Stimulated activated CD4-positive, alpha-beta T cell treated with anti-CD3 and anti-CD28 coated beads, TNF-alpha, amount 100 ng/mL, for 1 hour (primary cell): ENCODE results near the gene RAMP1.

Source experiments
- DNase-seq, 3 donors: peaks; one replicate each; pipeline ENCODE4 v3.0.0-alpha.2; 2020; ENCODE audit warnings: low read depth in 3 of 3, low spot score in 1 of 3

The RAMP1 gene

DNA sequence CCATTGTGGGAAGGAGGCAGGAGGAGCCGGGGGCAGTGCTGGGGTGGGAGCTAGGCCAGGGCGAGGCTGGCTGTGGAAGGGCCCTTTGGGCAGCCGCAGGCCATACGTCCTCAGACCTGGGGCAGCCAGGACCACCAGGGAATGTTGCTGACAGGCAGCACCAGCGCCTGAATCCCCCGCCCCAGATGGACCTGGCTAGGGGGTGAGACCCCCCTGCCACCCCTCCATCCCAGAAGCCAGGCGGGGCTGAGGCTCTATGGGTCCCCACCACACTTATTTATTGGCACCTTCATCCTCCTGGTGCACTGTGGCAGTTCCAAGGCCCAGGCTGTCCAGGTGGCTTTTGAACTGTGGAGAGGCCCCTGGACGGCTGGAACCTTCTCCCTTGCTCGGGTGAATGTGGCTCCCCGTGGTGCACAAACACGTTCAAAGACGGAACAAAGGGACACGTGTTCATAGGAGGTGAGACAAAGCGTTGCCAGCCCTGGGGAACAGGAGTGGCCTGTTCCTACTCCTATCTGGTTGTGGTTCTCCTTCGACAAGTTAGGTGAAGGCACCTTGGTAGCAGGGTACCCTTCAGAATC is 35.1 kb downstream of the RAMP1 start:
- DNase-seq: no peak

DNA sequence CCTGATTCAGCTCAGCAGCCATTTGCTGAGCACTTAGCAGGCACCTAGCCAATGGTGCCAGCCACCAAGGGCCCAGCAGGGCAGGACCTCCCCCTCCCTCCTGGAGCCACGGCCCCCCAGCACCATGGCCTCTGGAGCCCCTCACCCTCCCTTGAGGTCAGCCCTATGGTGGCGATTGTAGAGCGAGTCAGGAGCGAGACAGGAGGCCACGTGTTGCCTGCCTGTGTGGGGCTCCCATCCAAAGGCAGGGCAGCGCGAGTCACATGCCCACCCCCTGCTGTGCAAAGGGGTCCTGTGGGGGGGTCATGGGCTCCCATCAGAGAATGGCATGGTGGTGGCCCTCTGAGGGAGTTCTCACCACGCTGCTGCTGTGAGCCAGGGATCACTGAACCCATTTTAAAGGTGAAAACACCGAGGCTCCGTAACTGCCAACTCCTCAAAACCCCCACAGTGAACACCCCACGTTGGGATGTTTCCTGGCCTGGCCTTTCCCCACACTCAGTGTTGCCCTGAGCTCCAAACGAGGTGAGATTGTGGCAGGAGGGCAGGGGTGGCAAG is 35.6 kb downstream of the RAMP1 start:
- no peak for DNase-seq

- DNase-seq: no peak
Observed at GRCh38 chr2:237895544-237896506, 36.4 kb downstream of the RAMP1 start.

DNA sequence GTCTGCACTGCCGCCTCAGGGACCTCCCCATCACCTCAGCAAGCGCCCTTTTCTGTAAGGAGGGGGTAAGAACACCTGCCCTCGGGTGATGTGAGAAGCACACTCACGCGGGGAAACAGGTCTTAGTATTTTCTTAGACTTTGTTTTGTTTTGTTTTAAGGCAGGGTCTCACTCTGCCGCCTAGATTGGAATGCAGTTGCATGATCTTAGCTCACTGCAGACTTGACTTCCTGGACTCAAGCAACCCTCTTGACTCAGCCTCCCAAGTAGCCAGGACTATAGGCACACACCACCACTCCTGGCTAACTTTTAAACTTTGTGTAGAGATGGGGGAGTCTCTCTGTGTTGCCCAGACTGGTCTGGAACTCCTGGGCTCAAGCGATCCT is 37.1 kb downstream of the RAMP1 start:
- DNase-seq: no peak

DNA sequence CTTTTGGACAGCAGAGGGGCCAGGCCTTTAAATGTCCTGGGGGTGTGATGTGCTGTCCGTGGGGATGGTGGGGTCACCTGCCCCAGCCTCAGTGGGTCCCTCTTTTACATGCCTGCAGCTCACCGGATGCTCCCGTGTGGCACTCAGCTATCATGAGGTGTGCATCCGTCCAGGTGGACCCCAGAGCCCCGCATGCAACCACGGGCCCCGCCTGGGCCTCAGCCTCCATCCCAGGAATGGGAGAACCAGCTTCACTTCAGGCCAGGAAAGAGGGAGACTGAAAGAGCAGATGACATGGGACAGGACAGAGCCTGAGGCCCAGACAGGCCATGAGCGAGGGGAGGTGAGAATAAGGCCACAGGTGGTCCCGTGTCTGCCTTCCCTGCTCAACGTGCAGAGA is 37.5 kb downstream of the RAMP1 start:
- no peak for DNase-seq

GRCh38 chr2:237898057-237898414 is 38.6 kb downstream of the RAMP1 start:
- DNase-seq: no peak

- DNase-seq: no peak
Observed at GRCh38 chr2:237900891-237901831, 41.7 kb downstream of the RAMP1 start.

- DNase-seq: no peak
Observed at GRCh38 chr2:237901932-237902850, 42.8 kb downstream of the RAMP1 start.

DNA sequence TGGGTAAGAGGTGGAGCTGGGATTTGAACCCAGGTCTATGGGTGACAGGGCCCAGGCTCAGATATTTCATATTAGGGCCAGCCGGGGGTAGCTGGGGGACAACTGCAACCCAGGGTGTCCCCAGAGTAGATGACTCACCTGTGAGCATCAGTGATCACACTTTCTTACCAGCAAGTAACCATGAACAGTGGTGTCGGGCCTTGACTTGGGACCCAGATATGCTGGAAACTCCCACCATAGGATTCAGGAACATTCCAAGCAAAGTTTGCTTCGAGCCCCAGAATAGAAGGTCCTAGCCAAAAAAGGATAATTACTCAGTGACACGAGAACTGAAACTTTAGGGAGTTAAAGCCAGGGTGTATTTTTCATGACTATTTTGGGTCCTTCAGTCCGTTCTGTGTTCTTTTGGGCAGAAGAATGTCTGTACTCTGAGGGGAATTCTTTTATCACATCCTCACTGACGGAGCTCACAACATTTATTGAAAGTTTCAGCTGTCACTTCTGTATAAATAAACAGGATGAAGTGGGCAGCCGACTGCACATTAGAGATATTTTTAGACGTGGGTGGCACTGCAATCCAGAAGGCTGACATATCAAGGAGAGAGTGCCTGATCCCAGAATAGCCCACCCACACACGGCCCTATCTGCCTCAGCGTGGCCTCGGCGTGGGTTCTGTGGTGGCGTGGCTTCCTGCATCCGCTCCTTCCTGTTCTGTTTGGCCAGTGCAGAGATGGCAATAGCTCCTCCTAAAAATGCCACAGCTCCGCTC is 45.6 kb downstream of the RAMP1 start:
- no peak for DNase-seq

GRCh38 chr2:237907144-237907543 is 47.7 kb downstream of the RAMP1 start:
- no peak for DNase-seq

- DNase-seq: no peak
Observed at GRCh38 chr2:237909075-237909695, 49.8 kb downstream of the RAMP1 start.

DNA sequence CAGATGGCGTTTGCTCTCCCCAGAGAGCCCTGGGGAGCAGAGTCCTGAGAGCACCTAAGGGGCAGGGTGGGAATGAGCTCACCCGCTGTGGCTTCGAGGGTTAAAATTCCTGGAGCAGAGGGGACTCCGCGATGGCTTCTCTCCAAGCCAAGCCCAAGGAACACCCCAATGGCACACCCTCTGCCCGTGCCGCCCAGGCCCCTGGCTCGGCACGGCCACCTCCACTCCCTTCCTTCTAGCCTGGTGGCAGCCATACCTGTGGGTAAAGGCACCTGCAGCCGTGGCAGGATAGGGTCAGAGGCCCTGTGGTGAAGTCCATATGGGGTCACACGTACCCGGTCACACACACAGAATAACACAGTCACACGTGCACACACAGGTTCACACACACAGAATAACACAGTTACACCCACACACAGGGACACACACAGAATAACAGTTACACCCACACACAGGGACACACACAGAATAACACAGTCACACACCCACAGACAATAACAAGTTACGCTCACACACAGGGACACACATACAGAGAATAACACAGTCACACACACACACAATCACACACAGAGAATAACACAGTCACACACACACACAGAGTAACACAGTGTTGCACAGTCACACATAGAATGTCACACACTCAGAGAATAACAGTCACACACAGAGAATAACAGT is 50.5 kb downstream of the RAMP1 start:
- no peak for DNase-seq

DNA sequence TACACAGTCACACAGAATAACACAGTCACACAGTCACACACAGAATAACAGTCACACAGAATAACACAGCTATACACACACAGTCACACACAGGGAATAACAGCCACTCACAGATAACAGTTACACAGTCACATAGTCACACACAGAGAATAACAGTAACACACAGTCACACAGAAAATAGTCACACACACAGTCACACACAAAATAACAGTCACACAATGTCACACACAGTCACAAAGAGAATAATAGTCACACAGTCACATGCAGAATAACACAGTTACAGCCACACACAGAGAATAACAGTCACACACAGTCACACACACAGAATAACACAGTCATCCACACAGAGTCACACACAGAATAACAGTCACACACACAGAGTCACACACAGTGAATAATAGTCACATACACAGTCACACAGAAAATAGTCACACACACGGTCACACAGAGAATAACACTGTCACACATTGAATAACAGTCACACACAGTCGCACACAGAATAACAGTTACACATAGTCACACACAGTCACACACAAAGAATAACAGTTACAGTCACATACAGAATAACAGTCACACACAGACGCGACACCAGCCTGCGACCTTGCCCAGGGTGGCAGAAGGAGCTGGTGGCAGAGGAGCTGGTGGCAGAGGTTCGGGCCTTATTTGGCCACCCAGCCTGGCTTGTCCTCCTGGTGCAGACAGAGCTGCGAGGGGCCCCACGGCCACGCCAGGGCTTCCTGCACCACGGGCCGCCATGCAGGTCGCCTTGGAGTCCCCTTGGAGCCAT is 51.3 kb downstream of the RAMP1 start:
- DNase-seq: no peak

DNA sequence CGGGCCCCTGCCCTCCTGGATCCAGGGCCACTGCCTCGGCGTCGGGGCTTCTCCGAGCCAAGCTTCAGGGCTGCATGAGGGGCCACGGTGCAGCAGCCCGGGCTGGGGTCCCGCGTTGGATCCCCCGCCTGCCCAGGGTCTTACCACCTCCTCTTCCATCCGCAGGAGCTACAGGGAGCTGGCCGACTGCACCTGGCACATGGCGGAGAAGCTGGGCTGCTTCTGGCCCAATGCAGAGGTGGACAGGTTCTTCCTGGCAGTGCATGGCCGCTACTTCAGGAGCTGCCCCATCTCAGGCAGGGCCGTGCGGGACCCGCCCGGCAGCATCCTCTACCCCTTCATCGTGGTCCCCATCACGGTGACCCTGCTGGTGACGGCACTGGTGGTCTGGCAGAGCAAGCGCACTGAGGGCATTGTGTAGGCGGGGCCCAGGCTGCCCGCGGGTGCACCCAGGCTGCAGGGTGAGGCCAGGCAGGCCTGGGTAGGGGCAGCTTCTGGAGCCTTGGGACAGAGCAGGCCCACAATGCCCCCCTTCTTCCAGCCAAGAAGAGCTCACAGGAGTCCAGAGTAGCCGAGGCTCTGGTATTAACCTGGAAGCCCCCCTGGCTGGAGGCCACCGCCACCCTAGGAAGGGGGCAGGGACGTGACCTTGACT is 52.1 kb downstream of the RAMP1 start:
- DNase-seq: no peak

- DNase-seq: no peak
Observed at GRCh38 chr2:237912271-237913192, 53.1 kb downstream of the RAMP1 start.
